Measurements from ENCODE around the gene FOXP1. TPM values are rescaled to one million over a fixed set of nuclear protein-coding genes. Genes with fewer than 3 reads are reported as not detected.

The FOXP1 gene
- total and polyA plus RNA-seq, 3 donors from 2014 or later, result 37.8 to 105 (median 75.9) TPM

DNA sequence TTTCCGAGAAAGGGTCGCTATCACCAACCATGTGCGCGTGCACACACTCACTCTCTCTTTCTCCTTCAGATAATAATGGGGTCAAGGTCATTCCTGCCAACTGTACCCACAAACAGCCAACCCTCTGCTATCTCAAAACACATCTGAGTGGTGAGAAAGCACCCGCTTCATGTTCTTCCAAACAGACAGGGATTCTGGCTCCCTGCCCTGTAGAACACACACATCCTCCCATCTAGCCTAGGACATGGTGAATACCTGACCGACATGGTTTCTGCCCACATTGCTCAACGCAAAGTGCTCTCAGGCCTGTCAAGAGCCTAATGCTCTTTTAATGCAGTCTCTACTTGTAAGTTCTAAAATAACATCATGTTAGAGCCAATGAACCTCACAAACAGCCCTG, 302.2 kb downstream of the FOXP1 start:
- TF ChIP-seq POLR2A (IDR thresholded peaks at IDR 0.05), result no peak
- TF ChIP-seq, protein P1, sequence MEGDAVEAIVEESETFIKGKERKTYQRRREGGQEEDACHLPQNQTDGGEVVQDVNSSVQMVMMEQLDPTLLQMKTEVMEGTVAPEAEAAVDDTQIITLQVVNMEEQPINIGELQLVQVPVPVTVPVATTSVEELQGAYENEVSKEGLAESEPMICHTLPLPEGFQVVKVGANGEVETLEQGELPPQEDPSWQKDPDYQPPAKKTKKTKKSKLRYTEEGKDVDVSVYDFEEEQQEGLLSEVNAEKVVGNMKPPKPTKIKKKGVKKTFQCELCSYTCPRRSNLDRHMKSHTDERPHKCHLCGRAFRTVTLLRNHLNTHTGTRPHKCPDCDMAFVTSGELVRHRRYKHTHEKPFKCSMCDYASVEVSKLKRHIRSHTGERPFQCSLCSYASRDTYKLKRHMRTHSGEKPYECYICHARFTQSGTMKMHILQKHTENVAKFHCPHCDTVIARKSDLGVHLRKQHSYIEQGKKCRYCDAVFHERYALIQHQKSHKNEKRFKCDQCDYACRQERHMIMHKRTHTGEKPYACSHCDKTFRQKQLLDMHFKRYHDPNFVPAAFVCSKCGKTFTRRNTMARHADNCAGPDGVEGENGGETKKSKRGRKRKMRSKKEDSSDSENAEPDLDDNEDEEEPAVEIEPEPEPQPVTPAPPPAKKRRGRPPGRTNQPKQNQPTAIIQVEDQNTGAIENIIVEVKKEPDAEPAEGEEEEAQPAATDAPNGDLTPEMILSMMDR (IDR thresholded peaks at IDR 0.05), result no peak
- intact Hi-C loops (cut with DNase I; ENCODE audit: low total_unique reads), result no loop called here
- H3K36me3 ChIP-seq (ENCODE audit: low read depth, missing control alignments), result no peaks in the 10 kb centered on the region
- H3K27ac ChIP-seq, result no peak overlapping the region
- no peak overlapping the region for H3K4me3 ChIP-seq
- no peaks in the 10 kb centered on the region for H3K27me3 ChIP-seq
- WGBS, 2 donors, result 84 to 89% methylated on average over 7 of the region's 7 CpGs
- DNase-seq, result no peak
- no peaks in the 10 kb centered on the region for H3K4me1 ChIP-seq
- H3K9me3 ChIP-seq, result no peaks in the 10 kb centered on the region

DNA sequence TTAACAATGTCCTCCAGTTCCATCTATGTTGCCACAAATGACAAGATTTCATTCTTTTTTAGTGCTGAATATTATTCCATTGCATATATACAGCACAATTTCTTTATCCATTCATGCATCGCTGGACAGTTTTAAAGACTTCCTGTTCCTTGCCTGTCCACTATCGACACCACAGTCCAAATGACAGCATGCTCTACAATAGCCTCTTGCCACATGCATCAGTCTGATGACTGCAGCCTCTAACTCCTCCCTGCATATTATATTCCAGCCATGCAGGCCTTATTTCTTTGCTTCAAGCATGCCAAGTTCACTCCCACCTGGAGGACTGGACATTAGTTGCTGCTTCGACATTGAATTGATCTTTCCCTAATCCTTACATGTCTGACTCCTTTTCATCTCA, 306.2 kb downstream of the FOXP1 start:
- intact Hi-C loops (cut with DNase I; ENCODE audit: low total_unique reads), result no loop called here
- Histone ChIP-seq H3K4me1 (no peaks in the 10 kb centered on the region), H3K27ac (no peak overlapping the region), H3K27me3 (no peaks in the 10 kb centered on the region), H3K4me3 (no peak overlapping the region), H3K36me3 (ENCODE audit: low read depth, missing control alignments) (no peaks in the 10 kb centered on the region), H3K9me3 (no peaks in the 10 kb centered on the region)
- WGBS, 2 donors, result 87 to 93% methylated on average over 3 of the region's 3 CpGs
- no peak for DNase-seq
- TF ChIP-seq, protein P1 (IDR thresholded peaks at IDR 0.05), result no peak
- TF ChIP-seq POLR2A (IDR thresholded peaks at IDR 0.05), result no peak

DNA sequence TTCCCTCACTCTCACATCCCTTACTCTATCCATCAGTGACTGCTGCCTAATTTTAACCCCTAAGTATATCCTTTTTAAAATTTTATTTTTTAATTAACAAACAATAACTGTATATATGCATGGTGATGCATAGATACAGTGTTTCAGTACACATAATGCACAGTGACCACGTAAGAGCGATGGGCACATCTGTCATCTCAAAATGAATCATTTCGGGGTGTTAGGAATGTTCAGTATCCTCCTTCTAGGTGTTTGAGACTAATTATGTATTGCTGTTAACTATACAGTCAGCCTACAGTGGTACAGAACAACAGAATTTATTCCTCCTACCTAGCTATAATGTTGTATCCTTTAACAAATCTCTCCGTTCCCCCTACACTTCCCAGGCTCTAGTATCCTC, 307.0 kb downstream of the FOXP1 start:
- WGBS, 2 donors, result 90 to 99% methylated on average over 4 of the region's 4 CpGs
- H3K4me1 ChIP-seq, result no peaks in the 10 kb centered on the region
- H3K4me3 ChIP-seq, result no peak overlapping the region
- no peaks in the 10 kb centered on the region for H3K9me3 ChIP-seq
- H3K27ac ChIP-seq, result no peak overlapping the region
- DNase-seq, result no peak
- no peaks in the 10 kb centered on the region for H3K36me3 ChIP-seq (ENCODE audit: low read depth, missing control alignments)
- no peaks in the 10 kb centered on the region for H3K27me3 ChIP-seq
- no peak for TF ChIP-seq POLR2A (IDR thresholded peaks at IDR 0.05)
- TF ChIP-seq, protein P1 (IDR thresholded peaks at IDR 0.05), result no peak
- intact Hi-C loops (cut with DNase I; ENCODE audit: low total_unique reads), result no loop called here

DNA sequence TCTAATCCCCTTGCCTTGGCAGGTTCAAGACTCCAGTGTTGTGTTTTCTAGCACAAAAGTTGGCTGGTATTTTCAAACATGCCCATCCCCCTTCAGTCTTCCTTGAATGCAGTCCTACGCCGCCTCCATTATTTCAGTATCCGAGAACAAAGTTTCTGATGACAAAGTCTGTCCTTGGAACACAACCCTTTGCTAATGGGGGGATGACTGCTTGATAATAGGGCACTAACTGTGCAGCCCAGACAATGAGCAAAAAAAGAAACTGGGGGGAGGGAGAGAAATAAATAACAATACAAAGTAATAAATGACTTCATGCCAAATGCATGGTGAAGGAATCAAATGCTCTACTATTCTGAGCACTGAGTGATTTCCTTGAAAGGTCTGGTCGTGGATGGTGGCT, 310.1 kb downstream of the FOXP1 start:
- Histone ChIP-seq H3K27ac (no peak overlapping the region), H3K4me1 (no peaks in the 10 kb centered on the region)
- WGBS, 2 donors, result 75 to 85% methylated on average over 4 of the region's 4 CpGs

DNA sequence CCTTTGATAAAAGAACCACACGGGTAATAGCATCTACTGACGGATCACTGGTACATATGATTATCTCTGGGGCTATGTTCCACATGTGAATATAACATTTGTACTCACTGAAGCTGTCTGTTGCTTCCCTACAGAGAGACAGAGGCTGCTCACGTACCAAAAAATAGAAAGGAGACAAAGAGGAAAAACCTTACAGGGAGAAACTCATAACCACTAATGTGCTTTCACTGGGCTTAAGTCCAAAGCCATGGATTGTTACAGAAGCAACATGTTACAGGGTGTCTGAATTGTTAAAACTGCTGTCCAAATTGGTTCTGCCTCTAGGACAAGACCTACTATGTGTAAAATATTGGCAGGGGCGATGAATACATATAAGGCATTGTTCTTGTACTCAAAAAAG, 311.9 kb downstream of the FOXP1 start:
- Histone ChIP-seq H3K4me3 (no peak overlapping the region), H3K4me1 (no peaks in the 10 kb centered on the region), H3K9me3 (no peaks in the 10 kb centered on the region), H3K27ac (no peak overlapping the region), H3K27me3 (no peaks in the 10 kb centered on the region), H3K36me3 (ENCODE audit: low read depth, missing control alignments) (no peaks in the 10 kb centered on the region)
- no peak for DNase-seq
- 67 to 76% methylated on average over 4 of the region's 4 CpGs for WGBS, 2 donors
- intact Hi-C loops (cut with DNase I; ENCODE audit: low total_unique reads), result no loop called here
- no peak for TF ChIP-seq POLR2A (IDR thresholded peaks at IDR 0.05)
- TF ChIP-seq, protein P1 (IDR thresholded peaks at IDR 0.05), result no peak

More for the DNA sequence above, 310.1 kb downstream of the FOXP1 start:
- Histone ChIP-seq H3K36me3 (ENCODE audit: low read depth, missing control alignments) (no peaks in the 10 kb centered on the region), H3K27me3 (no peaks in the 10 kb centered on the region), H3K4me3 (no peak overlapping the region), H3K9me3 (no peaks in the 10 kb centered on the region)
- DNase-seq, result no peak
- intact Hi-C loops (cut with DNase I; ENCODE audit: low total_unique reads), result no loop called here
- TF ChIP-seq POLR2A (IDR thresholded peaks at IDR 0.05), result no peak
- TF ChIP-seq, protein P1 (IDR thresholded peaks at IDR 0.05), result no peak
